SK-N-MC (cell line): ENCODE measurements around the gene RSF1.

Experiments used
- EZH2 ChIP-seq: fragments of 200-600 bp; sonication (generic); IDR thresholded peaks from one replicate; pipeline ENCODE4 v1.6.1; 2017; ENCODE audit warnings: antibody characterized with exemption
- POLR2AphosphoS5 ChIP-seq: IDR thresholded peaks from 2 replicates; pipeline ENCODE4 v1.6.1; 2012; ENCODE audit warnings: mild to moderate bottlenecking, low read depth, low read length, borderline replicate concordance

- TF ChIP-seq EZH2, result no peak
- TF ChIP-seq POLR2AphosphoS5, result no peak
Observed at GRCh38 chr11:77619576-77620198, 200.8 kb downstream of the RSF1 start.
